Fibroblast of lung (primary cell): ENCODE data around the gene HNRNPM.

ENCODE experiments used
- EZH2 ChIP-seq: IDR thresholded peaks from 2 replicates; pipeline ENCODE4 v1.5.1; 2012; ENCODE audit warnings: low read length, control low read depth, mild to moderate bottlenecking; ENCODE audit errors: missing control alignments
- TF ChIP-seq, protein P1 (sequence below), 2 donors: IDR thresholded peaks in 1 of 2; conservative IDR thresholded peaks in 1 of 2; 1 replicate in 1 of 2; 2 replicates in 1 of 2; pipeline ENCODE4 v1.5.1; 2011 to 2012; ENCODE audit warnings: low read length in 2 of 2, control low read depth in 1 of 2, inconsistent platforms in 1 of 2, low read depth in 1 of 2, mild to moderate bottlenecking in 1 of 2

DNA sequence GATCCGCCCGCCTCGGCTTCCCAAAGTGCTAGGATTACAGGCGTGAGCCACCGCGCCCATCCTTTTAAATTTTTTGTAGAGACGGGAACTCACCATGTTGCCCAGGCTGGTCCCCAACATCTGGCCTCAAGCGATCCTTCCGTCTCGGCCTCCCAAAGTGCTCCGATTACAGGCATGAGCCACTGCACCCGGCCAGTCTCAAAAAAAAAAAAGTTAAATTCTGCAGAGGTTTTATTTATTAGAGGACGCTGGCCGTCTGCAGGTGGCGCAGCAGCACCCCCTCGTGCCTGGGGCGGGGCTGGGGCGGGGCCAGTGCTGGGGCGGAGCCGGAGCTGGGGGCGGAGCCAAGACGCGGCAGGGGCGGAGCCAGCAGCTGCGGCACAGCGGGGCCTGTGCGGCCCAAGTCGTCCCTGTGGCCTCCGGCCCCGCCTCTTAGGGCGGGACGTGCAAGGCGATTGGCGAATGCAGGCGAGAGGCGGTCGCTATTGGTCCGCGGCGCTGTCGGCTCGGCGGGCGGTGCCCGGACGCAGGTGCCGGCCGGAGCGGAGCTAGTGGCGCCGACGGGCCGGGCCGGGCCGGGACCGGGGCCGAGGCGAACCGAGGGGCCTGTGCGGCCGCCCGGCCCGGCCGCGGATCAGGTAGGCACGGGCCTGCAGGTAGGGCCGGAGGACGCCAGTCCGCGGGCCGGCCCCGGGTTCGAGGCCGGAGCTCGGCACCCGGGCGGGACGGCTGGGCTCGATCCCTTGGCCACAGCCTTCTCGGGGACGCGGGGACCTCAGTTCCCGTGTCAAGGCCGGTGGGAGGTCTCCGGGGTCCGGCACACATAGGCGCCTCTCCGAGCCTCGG is 31.8 kb upstream of the HNRNPM start, which contains the start of gene MARCHF2:
- TF ChIP-seq, protein P1, sequence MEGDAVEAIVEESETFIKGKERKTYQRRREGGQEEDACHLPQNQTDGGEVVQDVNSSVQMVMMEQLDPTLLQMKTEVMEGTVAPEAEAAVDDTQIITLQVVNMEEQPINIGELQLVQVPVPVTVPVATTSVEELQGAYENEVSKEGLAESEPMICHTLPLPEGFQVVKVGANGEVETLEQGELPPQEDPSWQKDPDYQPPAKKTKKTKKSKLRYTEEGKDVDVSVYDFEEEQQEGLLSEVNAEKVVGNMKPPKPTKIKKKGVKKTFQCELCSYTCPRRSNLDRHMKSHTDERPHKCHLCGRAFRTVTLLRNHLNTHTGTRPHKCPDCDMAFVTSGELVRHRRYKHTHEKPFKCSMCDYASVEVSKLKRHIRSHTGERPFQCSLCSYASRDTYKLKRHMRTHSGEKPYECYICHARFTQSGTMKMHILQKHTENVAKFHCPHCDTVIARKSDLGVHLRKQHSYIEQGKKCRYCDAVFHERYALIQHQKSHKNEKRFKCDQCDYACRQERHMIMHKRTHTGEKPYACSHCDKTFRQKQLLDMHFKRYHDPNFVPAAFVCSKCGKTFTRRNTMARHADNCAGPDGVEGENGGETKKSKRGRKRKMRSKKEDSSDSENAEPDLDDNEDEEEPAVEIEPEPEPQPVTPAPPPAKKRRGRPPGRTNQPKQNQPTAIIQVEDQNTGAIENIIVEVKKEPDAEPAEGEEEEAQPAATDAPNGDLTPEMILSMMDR (conservative IDR thresholded peaks at IDR 0.05 in 1 of 2, IDR thresholded peaks at IDR 0.05 in 1 of 2; ENCODE audit: low read depth in 1 of 2, low read length in 2 of 2): peak; percentile 33 to 42
- TF ChIP-seq EZH2: no peak
